H1 (cell line): ENCODE results near the gene DAPK1. TPM values are rescaled to one million over a fixed set of nuclear protein-coding genes. Genes with fewer than 3 reads are reported as not detected.

Experiments used
- CTCF ChIA-PET: fragments of 300-600 bp; sonication (Branson Sonifier 250); formaldehyde crosslinking; loops from one replicate; lab custom pipeline; 2021; ENCODE audit not compliant: partially characterized antibody; lab: Charles Lee
- POLR2A ChIA-PET: fragments of 300-600 bp; sonication (Branson Sonifier 250); formaldehyde crosslinking; loops from one replicate; lab custom pipeline; 2021; ENCODE audit warnings: inconsistent platforms; ENCODE audit not compliant: partially characterized antibody; lab: Charles Lee
- DNase-seq, 2 experiments: peaks; one replicate each; pipeline versions ENCODE4 v3.0.0 to v3.0.0-alpha.2; 2010 to 2022; ENCODE audit warnings: low spot score in 2 of 2, low read depth in 1 of 2, mixed read lengths in 1 of 2
- FAIRE-seq: peaks from 2 replicates; lab custom pipeline; 2011; peaks lifted over from hg19 to GRCh38; lab: Jason Lieb, UNC
- H2AFZ ChIP-seq: 2 replicates; pipeline ENCODE4 v1.8.1; 2012; ENCODE audit warnings: low read length, inconsistent platforms
- H2AK5ac ChIP-seq: 2 replicates; pipeline ENCODE4 v1.6.1; 2013; ENCODE audit warnings: low read depth, low read length
- H2BK120ac ChIP-seq: replicated peaks from 2 replicates; pipeline ENCODE3; 2013; ENCODE audit warnings: low read depth, low read length, inconsistent platforms
- H2BK12ac ChIP-seq: 2 replicates; pipeline ENCODE4 v1.6.1; 2013; ENCODE audit warnings: low read depth, low read length
- H2BK15ac ChIP-seq: 2 replicates; pipeline ENCODE4 v1.6.1; 2013; ENCODE audit warnings: low read length
- H2BK20ac ChIP-seq: 2 replicates; pipeline ENCODE4 v1.6.1; 2013; ENCODE audit warnings: low read length
- H2BK5ac ChIP-seq: 2 replicates; pipeline ENCODE4 v1.6.1; 2013; ENCODE audit warnings: low read depth, low read length
- H3K14ac ChIP-seq: 2 replicates; pipeline ENCODE4 v1.6.1; 2013; ENCODE audit warnings: inconsistent platforms; ENCODE audit not compliant: insufficient read length
- H3K18ac ChIP-seq: 2 replicates; pipeline ENCODE4 v1.6.1; 2013; ENCODE audit warnings: low read length; ENCODE audit errors: extremely low read depth
- H3K23ac ChIP-seq: 2 replicates; pipeline ENCODE4 v1.6.1; 2013; ENCODE audit warnings: inconsistent platforms; ENCODE audit not compliant: insufficient read length
- H3K23me2 ChIP-seq: 2 replicates; pipeline ENCODE4 v1.6.1; 2013; ENCODE audit warnings: low read depth, low read length
- H3K27ac ChIP-seq: 2 replicates; pipeline ENCODE4 v1.6.1; 2011; ENCODE audit warnings: low read depth, low read length, inconsistent platforms
- H3K27me3 ChIP-seq, 4 experiments: replicated peaks in 1 of 4; 1 replicate in 1 of 4; 2 replicates in 3 of 4; pipeline versions ENCODE4 v1.6.1 to v1.8.1; 2011 to 2013; ENCODE audit warnings: low read length in 3 of 4, mild to moderate bottlenecking in 3 of 4, inconsistent platforms in 2 of 4, mixed read lengths in 2 of 4, moderate library complexity in 1 of 4; ENCODE audit not compliant: control insufficient read depth in 3 of 4, insufficient read depth in 3 of 4; ENCODE audit errors: extremely low read depth in 1 of 4
- H3K36me3 ChIP-seq, 4 experiments: 2 replicates each; pipeline versions ENCODE4 v1.6.1 to v1.8.1; 2011 to 2013; ENCODE audit warnings: mild to moderate bottlenecking in 4 of 4, low read length in 3 of 4, moderate library complexity in 2 of 4, control low read depth in 1 of 4, inconsistent platforms in 1 of 4; ENCODE audit not compliant: insufficient read depth in 4 of 4, control insufficient read depth in 2 of 4
- H3K4ac ChIP-seq: replicated peaks from 2 replicates; pipeline ENCODE3; 2013; ENCODE audit warnings: low read length, low read depth, mixed read lengths, inconsistent platforms; ENCODE audit not compliant: insufficient read length
- H3K4me1 ChIP-seq, 4 experiments: replicated peaks in 1 of 4; 1 replicate in 1 of 4; 2 replicates in 3 of 4; pipeline versions ENCODE4 v1.6.1 to v1.8.1; 2011 to 2013; ENCODE audit warnings: low read length in 3 of 4, inconsistent platforms in 2 of 4, mixed read lengths in 1 of 4; ENCODE audit not compliant: insufficient read depth in 4 of 4, control insufficient read depth in 3 of 4
- H3K4me2 ChIP-seq, 2 experiments: 2 replicates each; pipeline versions ENCODE4 v1.6.1 to v1.8.1; 2011 to 2013; ENCODE audit warnings: low read depth in 2 of 2, low read length in 2 of 2, control low read depth in 1 of 2, inconsistent platforms in 1 of 2, mild to moderate bottlenecking in 1 of 2; ENCODE audit not compliant: insufficient read depth in 1 of 2
- H3K4me3 ChIP-seq, 4 experiments: fragments of 200-600, 300-600 bp in 1 of 4; sonication (generic), shearing (Covaris generic), sonication (Bioruptor Twin) in 1 of 4; 2 replicates each; pipeline versions ENCODE4 v1.5.1 to v1.8.1; 2011 to 2016; ENCODE audit warnings: low read length in 4 of 4, low read depth in 3 of 4, control low read depth in 2 of 4, inconsistent platforms in 2 of 4, mild to moderate bottlenecking in 2 of 4, mixed read lengths in 1 of 4, moderate library complexity in 1 of 4; ENCODE audit not compliant: insufficient read depth in 2 of 4; ENCODE audit errors: extremely low read depth in 1 of 4
- H3K56ac ChIP-seq: replicated peaks from 2 replicates; pipeline ENCODE3; 2013; ENCODE audit warnings: low read depth, mild to moderate bottlenecking, mixed read lengths, low read length, inconsistent platforms; ENCODE audit not compliant: insufficient read length
- H3K79me1 ChIP-seq: 2 replicates; pipeline ENCODE4 v1.6.1; 2013; ENCODE audit warnings: low read depth, low read length, control low read depth
- H3K79me2 ChIP-seq, 2 experiments: 2 replicates each; pipeline versions ENCODE4 v1.6.1 to v1.8.1; 2012 to 2013; ENCODE audit warnings: low read length in 2 of 2, mild to moderate bottlenecking in 2 of 2, inconsistent platforms in 1 of 2; ENCODE audit not compliant: insufficient read depth in 2 of 2, control insufficient read depth in 1 of 2
- H3K9ac ChIP-seq, 4 experiments: replicated peaks in 1 of 4; 1 replicate in 1 of 4; 2 replicates in 3 of 4; pipeline versions ENCODE4 v1.6.1 to v1.8.1; 2011 to 2013; ENCODE audit warnings: low read depth in 3 of 4, low read length in 3 of 4, control low read depth in 2 of 4, mild to moderate bottlenecking in 2 of 4, moderate library complexity in 2 of 4, inconsistent platforms in 1 of 4; ENCODE audit errors: extremely low read depth in 1 of 4
- H3K9me3 ChIP-seq, 2 experiments: 2 replicates each; pipeline versions ENCODE4 v1.6.1 to v1.8.1; 2012 to 2013; ENCODE audit warnings: mild to moderate bottlenecking in 2 of 2, moderate library complexity in 2 of 2, control low read depth in 1 of 2, inconsistent platforms in 1 of 2, low read depth in 1 of 2, low read length in 1 of 2, mixed read lengths in 1 of 2; ENCODE audit not compliant: insufficient read depth in 2 of 2
- H4K20me1 ChIP-seq, 2 experiments: replicated peaks in 1 of 2; 2 replicates each; pipeline versions ENCODE3 to v1.8.1; 2011 to 2013; ENCODE audit warnings: inconsistent platforms in 2 of 2, low read length in 2 of 2, mild to moderate bottlenecking in 1 of 2; ENCODE audit not compliant: insufficient read depth in 2 of 2, control insufficient read depth in 1 of 2
- H4K5ac ChIP-seq: 2 replicates; pipeline ENCODE4 v1.6.1; 2013; ENCODE audit warnings: low read length, low read depth, mixed read lengths, inconsistent platforms; ENCODE audit not compliant: insufficient read length
- H4K8ac ChIP-seq: 2 replicates; pipeline ENCODE4 v1.8.0; 2013; ENCODE audit warnings: mild to moderate bottlenecking, moderate library complexity, low read length, inconsistent platforms; ENCODE audit not compliant: insufficient read depth; ENCODE audit errors: extremely low read depth
- H4K91ac ChIP-seq: replicated peaks from 2 replicates; pipeline ENCODE3; 2013; ENCODE audit warnings: low read length, mixed read lengths, inconsistent platforms; ENCODE audit not compliant: insufficient read length
- GABPA ChIP-seq: IDR thresholded peaks from 2 replicates; pipeline ENCODE4 v1.6.1; 2011; ENCODE audit warnings: mild to moderate bottlenecking, low read length, moderate library complexity, borderline replicate concordance; ENCODE audit not compliant: insufficient read depth
- POLR2AphosphoS5 ChIP-seq: IDR thresholded peaks from 2 replicates; pipeline ENCODE4 v1.6.1; 2011; ENCODE audit warnings: low read depth, low read length
- WGBS, 2 experiments: shearing (Covaris generic) in 1 of 2; methylation state at CpG; one replicate each; pipeline versions ENCODE4 v1.1.6 to v1.1.7; 2013 to 2015; ENCODE audit warnings: low lambda C conversion rate in 2 of 2, mixed read lengths in 2 of 2, inconsistent platforms in 1 of 2, low coverage in 1 of 2, missing lambda C conversion rate in 1 of 2; ENCODE audit not compliant: insufficient replicate concordance in 2 of 2, insufficient coverage in 1 of 2, insufficient read length in 1 of 2; ENCODE audit errors: extremely low coverage in 1 of 2, missing lambda C conversion rate in 1 of 2; 5-methylcytosine and 5-hydroxymethylcytosine counted together
- polyA plus RNA-seq, 7 experiments: library from polyadenylated mRNA; depleted of rRNA in 3 of 7; stranded (reverse) in 5 of 7; unstranded in 2 of 7; fragments of >200 nt in 5 of 7; fragments of 200-250 nt in 2 of 7; gene quantifications; 1 replicate in 5 of 7; 2 replicates in 1 of 7; 4 replicates in 1 of 7; pipeline versions ENCODE4 v1.2.1 to v1.2.3, GENCODE V29; 2011 to 2013; ENCODE audit warnings: missing spikeins in 2 of 7, mixed read lengths in 2 of 7
- total RNA-seq: library from RNA; stranded (reverse); fragmentation: NEBNext Ultra II Directional; extraction: Animal tissue kit (Norgen Biotek cat#: 25700); gene quantifications from 2 replicates; pipeline ENCODE4 v1.2.1, GENCODE V29; 2021

The DAPK1 gene
- total and polyA plus RNA-seq, 2 of the 8 experiments (the other 6 are each of a cell fraction or from before 2014, with no cell fraction given), result 62.4 to 131 TPM

DNA sequence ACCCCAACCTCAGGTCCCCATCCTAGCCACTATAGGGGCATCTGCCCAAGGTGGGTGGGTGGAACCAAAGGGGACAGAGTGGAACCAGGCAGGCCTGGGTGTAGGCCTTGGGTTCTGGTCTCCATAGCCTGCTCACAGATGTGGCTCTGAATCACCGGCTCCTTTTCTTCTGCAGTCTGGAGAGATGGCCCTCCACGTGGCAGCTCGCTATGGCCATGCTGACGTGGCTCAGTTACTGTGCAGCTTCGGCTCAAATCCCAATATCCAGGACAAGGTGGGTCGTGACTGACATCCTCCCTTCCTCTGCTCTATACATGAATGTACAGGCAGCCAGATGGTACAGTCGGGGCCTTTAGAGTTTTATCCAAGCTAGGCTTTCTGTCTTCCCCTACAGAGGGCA is 150.9 kb downstream of the DAPK1 start:
- Histone ChIP-seq H3K79me1 (no peaks in the 10 kb centered on the region), H3K27me3 (no peaks in the 10 kb centered on the region), H2BK20ac (no peak overlapping the region), H3K36me3 (peaks cover 20 to 69% (median 49%) of the 10 kb centered on the region in 4 experiments), H3K4ac (no peak overlapping the region), H3K79me2 (no peaks in the 10 kb centered on the region), H3K14ac (no peak overlapping the region), H3K27ac (no peak overlapping the region), H4K20me1 (peaks cover 0 to 2% of the 10 kb centered on the region in 2 experiments), H2BK15ac (no peak overlapping the region), H4K5ac (no peak overlapping the region), H3K4me1 (peaks cover 0 to 8% (median 1%) of the 10 kb centered on the region in 4 experiments; a peak in 3 of 7 replicates), H2BK120ac (no peak overlapping the region), H4K8ac (no peak overlapping the region), H2AFZ (no peak overlapping the region), H3K23ac (no peak overlapping the region), H3K4me3 (no peak overlapping the region), H3K9me3 (no peaks in the 10 kb centered on the region), H3K18ac (no peak overlapping the region), H3K9ac (no peak overlapping the region), H2AK5ac (no peak overlapping the region), H2BK12ac (no peak overlapping the region), H3K23me2 (no peaks in the 10 kb centered on the region; the same call in 1 of the 2 replicates), H2BK5ac (no peak overlapping the region), H3K4me2 (no peak overlapping the region), H3K56ac (no peak overlapping the region), H4K91ac (no peak overlapping the region)
- no peak for DNase-seq
- WGBS, 2 experiments, result 92% methylated on average over 7 of the region's 7 CpGs; no CpG with 5 or more reads in 1 of the 2 experiments
- ChIA-PET POLR2A (no interaction called here), CTCF (interaction anchor here (0.9 to 1.9 kb wide), 2 partner anchors 14 to 48 kb away, joined by 3 to 5 read pairs; no protein-coding TSS in a partner anchor)
- TF ChIP-seq GABPA (no peak), POLR2AphosphoS5 (0 out of 2 replicates have a peak, but pooled peaks have one; percentile 23)
- FAIRE-seq, result no peak
